HepG2 (cell line): ENCODE data around the gene PRSS48. TPM values are rescaled to one million over a fixed set of nuclear protein-coding genes. Genes with fewer than 3 reads are reported as not detected.
A peak's percentile ranks its signal among the peaks of the same experiment; 100 is the strongest.
"Not testable (repeated sequence)": the region's sequence is repeated elsewhere in the genome, so short reads cannot be mapped to it uniquely, and the experiment has no call there.

Experiments used
- ATAC-seq: fragments of 200-7000 bp; cut with Tn5 transposase; 3 replicates; pipeline ENCODE4 v1.9.1; 2020; ENCODE audit warnings: mild to moderate bottlenecking, moderate library complexity
- BruUV-seq: library from RNA; stranded (reverse); fragments of 400-500 nt; replicated peaks from 2 replicates; lab custom pipeline; 2021; lab: Mats Ljungman, UMichigan
- CTCF ChIA-PET: fragments of 300-600 bp; formaldehyde crosslinking; extraction: SDS; loops from one replicate; lab custom pipeline; 2021; ENCODE audit warnings: low total read pairs, inconsistent platforms, low intra/inter-chr PET ratio; lab: Yijun Ruan, JAX
- POLR2A ChIA-PET: fragments of 350-600 bp; sonication (Branson Sonifier 250); formaldehyde crosslinking; loops from one replicate; lab custom pipeline; 2020; ENCODE audit warnings: antibody characterized with exemption, inconsistent platforms; lab: Yijun Ruan, JAX
- DNase-seq: peaks from one replicate; pipeline ENCODE4 v3.0.0-alpha.2; 2015; ENCODE audit warnings: low spot score
- FAIRE-seq: peaks from 3 replicates; lab custom pipeline; 2011; peaks lifted over from hg19 to GRCh38; lab: Jason Lieb, UNC
- H2AFZ ChIP-seq: one replicate; pipeline ENCODE4 v1.6.1; 2011; ENCODE audit warnings: low read length, inconsistent platforms
- H3K27ac ChIP-seq: fragments of 300-600 bp; 3 replicates; pipeline ENCODE4 v1.8.0; 2011; ENCODE audit warnings: mixed run types, mild to moderate bottlenecking, mixed read lengths, low read length, inconsistent platforms; ENCODE audit not compliant: insufficient read depth; ENCODE audit errors: extremely low read length
- H3K27me3 ChIP-seq, 2 experiments: fragments of 200-600 bp in 1 of 2; 2 replicates in 1 of 2; 3 replicates in 1 of 2; pipeline versions ENCODE4 v1.6.0 to v1.8.0; 2011; ENCODE audit warnings: low read length in 2 of 2, mild to moderate bottlenecking in 2 of 2, moderate library complexity in 2 of 2, inconsistent platforms in 1 of 2; ENCODE audit not compliant: insufficient read depth in 2 of 2, control insufficient read depth in 1 of 2
- H3K36me3 ChIP-seq, 2 experiments: fragments of 200-600 bp in 1 of 2; replicated peaks in 1 of 2; 2 replicates in 1 of 2; 3 replicates in 1 of 2; pipeline versions ENCODE4 v1.5.1 to v1.8.0; 2011; ENCODE audit warnings: low read length in 2 of 2, inconsistent platforms in 1 of 2; ENCODE audit not compliant: insufficient read depth in 2 of 2, control insufficient read depth in 1 of 2
- H3K4me1 ChIP-seq: 2 replicates; pipeline ENCODE4 v1.5.1; 2012; ENCODE audit warnings: low read length, inconsistent platforms; ENCODE audit not compliant: insufficient read depth
- H3K4me2 ChIP-seq: 2 replicates; pipeline ENCODE4 v1.6.0; 2011; ENCODE audit warnings: low read depth, low read length, inconsistent platforms
- H3K4me3 ChIP-seq, 3 experiments: fragments of 200-600 bp in 1 of 3; sonication (generic), shearing (Covaris generic) in 1 of 3; replicated peaks in 1 of 3; 2 replicates each; pipeline ENCODE4 v1.5.1; 2011 to 2016; ENCODE audit warnings: low read length in 3 of 3, inconsistent platforms in 2 of 3, low read depth in 2 of 3, mild to moderate bottlenecking in 2 of 3, control low read depth in 1 of 3, mixed read lengths in 1 of 3; ENCODE audit not compliant: insufficient read depth in 1 of 3
- H3K79me2 ChIP-seq: one replicate; pipeline ENCODE4 v1.6.1; 2011; ENCODE audit warnings: low read length, inconsistent platforms; ENCODE audit not compliant: insufficient read depth
- H3K9ac ChIP-seq: 2 replicates; pipeline ENCODE4 v1.6.0; 2011; ENCODE audit warnings: mild to moderate bottlenecking, low read depth, low read length, inconsistent platforms; ENCODE audit not compliant: insufficient read depth
- H3K9me3 ChIP-seq: 2 replicates; pipeline ENCODE4 v1.5.1; 2012; ENCODE audit warnings: mild to moderate bottlenecking, low read length
- H4K20me1 ChIP-seq: 2 replicates; pipeline ENCODE4 v1.6.0; 2011; ENCODE audit warnings: inconsistent platforms, mild to moderate bottlenecking, low read length, moderate library complexity; ENCODE audit not compliant: insufficient read depth
- NFATC3 ChIP-seq: sonication (generic); formaldehyde crosslinking; IDR thresholded peaks from 2 replicates; pipeline ENCODE4 v1.5.1; 2020; ENCODE audit warnings: mild to moderate bottlenecking, missing genetic modification reagents
- RBM22 ChIP-seq: fragments of 200-400 bp; formaldehyde crosslinking; optimal IDR thresholded peaks from 2 replicates; pipeline ENCODE3; 2017; ENCODE audit warnings: mild to moderate bottlenecking, low read length, moderate library complexity
- SATB2 ChIP-seq: sonication (generic); formaldehyde crosslinking; IDR thresholded peaks from 2 replicates; pipeline ENCODE4 v1.5.0; 2020; ENCODE audit warnings: missing genetic modification reagents
- WGBS: methylation state at CpG from one replicate; pipeline ENCODE4 v1.1.6; 2017; ENCODE audit warnings: low lambda C conversion rate; 5-methylcytosine and 5-hydroxymethylcytosine counted together
- in situ Hi-C: cut with HindIII; loops from 2 replicates; pipeline ENCODE4 v1.10.0; 2017; ENCODE audit warnings: low pct_unique_long_range_greater_than_20kb; ENCODE audit not compliant: extremely low pct_ligation_motif_present
- intact Hi-C: fragments of 100-400 bp; cut with micrococcal nuclease; formaldehyde crosslinking; loops from one replicate; pipeline ENCODE4 v1.10.0; 2022; ENCODE audit not compliant: unreplicated experiment
- polyA plus RNA-seq, 8 experiments: library from polyadenylated mRNA; depleted of rRNA in 3 of 8; stranded (reverse) in 7 of 8; unstranded in 1 of 8; fragments of >200 nt; fragmentation: Illumina TruSeq in 4 of 8; extraction: Trizol in 4 of 8; gene quantifications; 2 replicates each; pipeline versions ENCODE4 v1.2.1 to v1.2.3, GENCODE V29; 2011 to 2016; ENCODE audit warnings: low read depth in 4 of 8, missing spikeins in 1 of 8, mixed read lengths in 1 of 8; ENCODE audit not compliant: insufficient read depth in 1 of 8
- total RNA-seq, 5 experiments: library from RNA; depleted of rRNA; stranded (reverse); fragments of >200 nt; fragmentation: Illumina TruSeq; extraction: Trizol; gene quantifications; 2 replicates each; pipeline ENCODE4 v1.2.3, GENCODE V29; 2016; ENCODE audit warnings: low read depth in 1 of 5

Gene PRSS48
- total and polyA plus RNA-seq, 2 of the 13 experiments (the other 11 are each of a cell fraction or from before 2014, with no cell fraction given) = not detected

DNA sequence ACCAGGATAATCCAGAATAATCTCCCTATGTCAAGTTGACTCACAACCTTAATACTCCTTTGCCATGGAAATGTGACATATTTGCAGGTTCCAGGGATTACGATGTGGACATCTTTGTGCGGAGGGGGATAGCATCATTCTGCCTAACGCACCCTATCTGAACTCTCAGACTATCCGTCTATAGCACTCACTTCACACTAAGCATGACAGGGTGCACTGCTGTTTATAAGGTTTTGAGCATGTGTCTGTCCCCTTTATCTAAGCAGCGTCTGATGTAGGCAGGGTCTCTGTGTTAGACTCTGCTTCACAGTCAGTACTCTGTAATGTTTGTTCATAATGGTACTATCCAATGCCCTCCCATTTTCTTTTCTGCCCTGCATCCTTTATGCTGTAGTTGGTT lies 43.4 kb upstream of the PRSS48 start:
- ATAC-seq = no peak
- ChIA-PET CTCF (no interaction called here), POLR2A (no interaction called here)
- FAIRE-seq = no peak
- no peaks in the 10 kb centered on the region for H3K4me1 ChIP-seq
- BruUV-seq = TSS peak; percentile 23
- no peak overlapping the region for H3K4me2 ChIP-seq
- intact Hi-C loops = no loop called here
- H2AFZ ChIP-seq = no peak overlapping the region
- peaks cover 7% of the 10 kb centered on the region for H4K20me1 ChIP-seq
- in situ Hi-C loops = no loop called here
- H3K4me3 ChIP-seq = no peak overlapping the region
- H3K79me2 ChIP-seq = peaks cover 45% of the 10 kb centered on the region
- H3K27ac ChIP-seq = no peak overlapping the region
- H3K36me3 ChIP-seq = peaks cover 2 to 5% of the 10 kb centered on the region in 2 experiments; a peak in 2 of 5 replicates
- no peak for DNase-seq
- TF ChIP-seq NFATC3 (CRISPR knock-in tag) (no peak), SATB2 (CRISPR knock-in tag) (no peak), RBM22 (peak; percentile 57)
- H3K9ac ChIP-seq = no peak overlapping the region
- WGBS = over 99% methylated on average over 5 of the region's 5 CpGs
- no peaks in the 10 kb centered on the region for H3K27me3 ChIP-seq
- H3K9me3 ChIP-seq = no peaks in the 10 kb centered on the region

DNA sequence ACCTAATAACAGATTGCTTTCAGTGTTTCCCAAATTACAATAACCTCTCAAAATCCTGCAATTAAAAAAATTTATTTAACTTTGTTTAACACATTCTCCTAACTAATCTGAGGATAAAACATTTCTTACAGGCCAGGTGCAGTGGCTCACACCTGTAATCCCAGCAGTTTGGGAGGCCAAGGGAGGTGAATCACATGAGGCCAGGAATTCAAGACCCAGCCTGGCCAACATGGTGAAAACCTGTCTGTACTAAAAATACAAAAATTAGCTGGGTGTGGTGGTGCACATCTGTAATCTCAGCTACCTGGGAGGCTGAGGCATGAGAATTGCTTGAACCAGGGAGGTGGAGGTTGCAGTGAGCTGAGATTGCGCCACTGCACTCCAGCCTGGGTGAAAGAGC lies 41.6 kb upstream of the PRSS48 start:
- BruUV-seq, FAIRE-seq, intact Hi-C loops, DNase-seq, H3K36me3 ChIP-seq, H3K27me3 ChIP-seq, ATAC-seq, H3K9ac ChIP-seq, H3K4me3 ChIP-seq, H4K20me1 ChIP-seq, H3K4me2 ChIP-seq, H3K4me1 ChIP-seq, H2AFZ ChIP-seq, H3K27ac ChIP-seq, H3K9me3 ChIP-seq, in situ Hi-C loops, CTCF ChIA-PET: not testable (repeated sequence)
- POLR2A ChIA-PET = interaction anchor here (1.5 kb wide), 1 partner anchor 90 kb away, joined by 6 read pairs; the partner anchor contains the start of gene SH3D19
- peaks cover 45% of the 10 kb centered on the region for H3K79me2 ChIP-seq
- WGBS = 93% methylated on average over 1 of the region's 1 CpG
